Effector memory CD8-positive, alpha-beta T cell (primary cell): ENCODE data around the gene FHOD3.

Experiments used
- ATAC-seq: fragments of 150-1000 bp; cut with Tn5 transposase; replicated peaks from 2 replicates; pipeline ENCODE4 v1.10.0; 2021; ENCODE audit warnings: mild to moderate bottlenecking, moderate library complexity
- DNase-seq, 3 experiments: peaks; one replicate each; pipeline ENCODE4 v3.0.0; 2021
- H3K27ac Mint-ChIP-seq, 2 donors: one replicate each; pipeline ENCODE4 v1.8.0; 2022; ENCODE audit warnings: mild to moderate bottlenecking in 2 of 2, mixed read lengths in 2 of 2, moderate library complexity in 2 of 2
- H3K27me3 Mint-ChIP-seq, 2 donors: one replicate each; pipeline ENCODE4 v1.8.0; 2022; ENCODE audit warnings: mixed read lengths in 2 of 2
- H3K36me3 Mint-ChIP-seq: one replicate; pipeline ENCODE4 v1.8.0; 2022; ENCODE audit warnings: mild to moderate bottlenecking, moderate library complexity, mixed read lengths; ENCODE audit not compliant: insufficient read depth
- H3K4me1 Mint-ChIP-seq, 2 donors: one replicate each; pipeline ENCODE4 v1.8.0; 2022; ENCODE audit warnings: low read depth in 2 of 2, mixed read lengths in 2 of 2
- H3K4me3 Mint-ChIP-seq, 2 donors: one replicate each; pipeline ENCODE4 v1.8.0; 2022; ENCODE audit warnings: mild to moderate bottlenecking in 2 of 2, mixed read lengths in 2 of 2, moderate library complexity in 2 of 2
- H3K9me3 Mint-ChIP-seq, 2 donors: one replicate each; pipeline ENCODE4 v1.8.0; 2022; ENCODE audit warnings: mixed read lengths in 2 of 2

The FHOD3 gene

GRCh38 chr18:36333414-36333813, 35.9 kb downstream of the FHOD3 start:
- Mint-ChIP-seq H3K4me3 (no peak overlapping the region), H3K9me3 (no peaks in the 10 kb centered on the region), H3K4me1 (no peaks in the 10 kb centered on the region), H3K27me3 (peaks cover 29 to 45% of the 10 kb centered on the region in 2 donors), H3K27ac (no peak overlapping the region), H3K36me3 (no peaks in the 10 kb centered on the region)
- ATAC-seq = no peak
- DNase-seq = no peak

- no peak for DNase-seq
- H3K36me3 Mint-ChIP-seq = no peaks in the 10 kb centered on the region
- no peak overlapping the region for H3K4me3 Mint-ChIP-seq
- no peak overlapping the region for H3K27ac Mint-ChIP-seq
- H3K9me3 Mint-ChIP-seq = no peaks in the 10 kb centered on the region
- H3K27me3 Mint-ChIP-seq = peaks cover 19 to 43% of the 10 kb centered on the region in 2 donors
- H3K4me1 Mint-ChIP-seq = no peaks in the 10 kb centered on the region
- ATAC-seq = no peak
These were observed 37.3 kb downstream of the FHOD3 start for GRCh38 chr18:36334798-36335197.

- H3K9me3 Mint-ChIP-seq = no peaks in the 10 kb centered on the region
- H3K27me3 Mint-ChIP-seq = peaks cover 16 to 44% of the 10 kb centered on the region in 2 donors
- H3K4me1 Mint-ChIP-seq = no peaks in the 10 kb centered on the region
- H3K27ac Mint-ChIP-seq = no peak overlapping the region
- no peak for ATAC-seq
- no peaks in the 10 kb centered on the region for H3K36me3 Mint-ChIP-seq
- DNase-seq = no peak
- no peak overlapping the region for H3K4me3 Mint-ChIP-seq
These were observed 38.2 kb downstream of the FHOD3 start for GRCh38 chr18:36335476-36336279.

GRCh38 chr18:36337679-36338402, 40.3 kb downstream of the FHOD3 start:
- Mint-ChIP-seq H3K4me3 (no peak overlapping the region), H3K4me1 (no peaks in the 10 kb centered on the region), H3K27ac (peak overlapping the region in 1 of 2 donors; percentile 22), H3K9me3 (no peaks in the 10 kb centered on the region), H3K27me3 (peaks cover 16 to 41% of the 10 kb centered on the region in 2 donors), H3K36me3 (no peaks in the 10 kb centered on the region)
- no peak for DNase-seq
- ATAC-seq = no peak

- Mint-ChIP-seq H3K4me1 (no peaks in the 10 kb centered on the region), H3K27me3 (peaks cover 16 to 41% of the 10 kb centered on the region in 2 donors), H3K4me3 (no peak overlapping the region), H3K9me3 (no peaks in the 10 kb centered on the region), H3K27ac (no peak overlapping the region), H3K36me3 (no peaks in the 10 kb centered on the region)
- no peak for ATAC-seq
- no peak for DNase-seq
These were observed 41.0 kb downstream of the FHOD3 start for GRCh38 chr18:36338403-36338933.

GRCh38 chr18:36340246-36340645, 42.7 kb downstream of the FHOD3 start:
- Mint-ChIP-seq H3K36me3 (no peaks in the 10 kb centered on the region), H3K27me3 (peaks cover 16 to 41% of the 10 kb centered on the region in 2 donors), H3K27ac (no peak overlapping the region), H3K9me3 (no peaks in the 10 kb centered on the region), H3K4me1 (no peaks in the 10 kb centered on the region), H3K4me3 (no peak overlapping the region)
- DNase-seq = no peak
- no peak for ATAC-seq

- H3K4me1 Mint-ChIP-seq = no peaks in the 10 kb centered on the region
- H3K36me3 Mint-ChIP-seq = no peaks in the 10 kb centered on the region
- DNase-seq (no peak), ATAC-seq (no peak)
- H3K4me3 Mint-ChIP-seq = no peak overlapping the region
- peaks cover 24 to 51% of the 10 kb centered on the region in 2 donors for H3K27me3 Mint-ChIP-seq
- H3K27ac Mint-ChIP-seq = no peak overlapping the region
- peaks cover 0 to 1% of the 10 kb centered on the region in 2 donors for H3K9me3 Mint-ChIP-seq
These were observed 44.4 kb downstream of the FHOD3 start for GRCh38 chr18:36341944-36342343.

- Mint-ChIP-seq H3K36me3 (no peaks in the 10 kb centered on the region), H3K4me3 (no peak overlapping the region), H3K4me1 (no peaks in the 10 kb centered on the region), H3K27ac (no peak overlapping the region), H3K27me3 (peaks cover 42 to 60% of the 10 kb centered on the region in 2 donors), H3K9me3 (peaks cover 0 to 1% of the 10 kb centered on the region in 2 donors)
- DNase-seq = no peak
- ATAC-seq = no peak
These were observed 50.8 kb downstream of the FHOD3 start for GRCh38 chr18:36348331-36348730.

- Mint-ChIP-seq H3K27ac (no peak overlapping the region), H3K36me3 (no peaks in the 10 kb centered on the region), H3K4me3 (no peak overlapping the region), H3K9me3 (peaks cover 0 to 1% of the 10 kb centered on the region in 2 donors), H3K4me1 (no peaks in the 10 kb centered on the region), H3K27me3 (peaks cover 42 to 60% of the 10 kb centered on the region in 2 donors)
- DNase-seq (no peak), ATAC-seq (no peak)
These were observed 51.5 kb downstream of the FHOD3 start for GRCh38 chr18:36348971-36349417.

- DNase-seq (no peak), ATAC-seq (no peak)
- Mint-ChIP-seq H3K27me3 (peaks cover 42 to 60% of the 10 kb centered on the region in 2 donors), H3K4me3 (no peak overlapping the region), H3K9me3 (peaks cover 0 to 1% of the 10 kb centered on the region in 2 donors), H3K27ac (no peak overlapping the region), H3K4me1 (no peaks in the 10 kb centered on the region), H3K36me3 (no peaks in the 10 kb centered on the region)
These were observed 52.0 kb downstream of the FHOD3 start for GRCh38 chr18:36349552-36349951.

- Mint-ChIP-seq H3K27ac (no peak overlapping the region), H3K36me3 (no peaks in the 10 kb centered on the region), H3K9me3 (peaks cover 0 to 1% of the 10 kb centered on the region in 2 donors), H3K4me1 (no peaks in the 10 kb centered on the region), H3K27me3 (peaks cover 42 to 60% of the 10 kb centered on the region in 2 donors), H3K4me3 (no peak overlapping the region)
- no peak for ATAC-seq
- no peak for DNase-seq
These were observed 52.7 kb downstream of the FHOD3 start for GRCh38 chr18:36350251-36350651.

- no peaks in the 10 kb centered on the region for H3K4me1 Mint-ChIP-seq
- DNase-seq (no peak), ATAC-seq (no peak)
- H3K4me3 Mint-ChIP-seq = no peak overlapping the region
- H3K27ac Mint-ChIP-seq = no peak overlapping the region
- H3K36me3 Mint-ChIP-seq = no peaks in the 10 kb centered on the region
- peaks cover 42 to 60% of the 10 kb centered on the region in 2 donors for H3K27me3 Mint-ChIP-seq
- peaks cover 0 to 1% of the 10 kb centered on the region in 2 donors for H3K9me3 Mint-ChIP-seq
These were observed 53.4 kb downstream of the FHOD3 start for GRCh38 chr18:36350839-36351469.

GRCh38 chr18:36352384-36352783, 54.9 kb downstream of the FHOD3 start:
- H3K36me3 Mint-ChIP-seq = no peaks in the 10 kb centered on the region
- H3K4me3 Mint-ChIP-seq = no peak overlapping the region
- DNase-seq = no peak
- ATAC-seq = no peak
- H3K9me3 Mint-ChIP-seq = no peaks in the 10 kb centered on the region
- peaks cover 40 to 57% of the 10 kb centered on the region in 2 donors for H3K27me3 Mint-ChIP-seq
- no peaks in the 10 kb centered on the region for H3K4me1 Mint-ChIP-seq
- H3K27ac Mint-ChIP-seq = no peak overlapping the region
